ENCODE results near the gene MLLT6.
A peak's percentile ranks its signal among the peaks of the same experiment; 100 is the strongest.

Gene MLLT6

DNA sequence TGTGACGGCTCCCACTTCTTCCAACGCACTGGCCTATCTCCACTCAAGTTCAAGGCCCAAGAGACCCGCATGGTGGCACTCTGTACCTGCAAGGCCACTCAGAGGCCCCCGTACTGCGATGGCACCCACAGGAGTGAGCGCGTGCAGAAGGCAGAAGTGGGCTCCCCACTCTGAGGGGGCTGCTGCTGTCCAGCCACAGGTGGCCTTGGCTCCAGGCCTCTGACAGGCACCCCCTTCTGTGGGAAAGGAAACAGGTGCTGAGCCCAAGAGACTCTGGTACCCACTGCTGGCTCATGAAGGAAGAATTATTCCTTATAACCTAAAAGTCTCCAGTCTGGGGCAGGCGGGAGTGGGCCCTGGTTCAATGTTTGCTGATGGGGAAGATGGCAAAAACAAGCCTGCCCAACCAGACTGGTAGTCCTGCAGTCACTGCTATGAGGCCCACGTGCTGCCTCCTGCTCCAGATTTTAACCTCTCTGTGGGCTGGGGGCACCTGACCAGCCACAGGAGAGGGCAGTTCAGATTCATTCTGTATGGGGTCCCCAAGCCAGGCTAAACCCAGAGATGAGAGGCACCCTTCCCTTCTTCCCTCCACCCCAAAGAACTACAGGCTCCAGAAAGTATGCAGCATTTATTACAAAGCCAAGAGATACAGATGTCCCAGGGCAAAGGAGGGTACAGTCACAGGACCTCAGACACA, 28.4 kb downstream of the MLLT6 start:
- intact Hi-C loops (cut with DNase I; ENCODE audit: low total_unique reads): loop anchor here (10.0 kb wide), 1 partner anchor 379 kb away; the partner anchor contains the start of gene SOCS7
- H3K36me3 ChIP-seq: peaks cover 7 to 53% (median 42%) of the 10 kb centered on the region in 3 donors
- peaks cover 0 to 52% (median 43%) of the 10 kb centered on the region in 4 donors for H3K4me1 ChIP-seq
- no peaks in the 10 kb centered on the region for H3K9me3 ChIP-seq
- H3K27ac ChIP-seq: peak overlapping the region; percentile 86 to 94
- DNase-seq: no peak
- TF ChIP-seq, protein P1, sequence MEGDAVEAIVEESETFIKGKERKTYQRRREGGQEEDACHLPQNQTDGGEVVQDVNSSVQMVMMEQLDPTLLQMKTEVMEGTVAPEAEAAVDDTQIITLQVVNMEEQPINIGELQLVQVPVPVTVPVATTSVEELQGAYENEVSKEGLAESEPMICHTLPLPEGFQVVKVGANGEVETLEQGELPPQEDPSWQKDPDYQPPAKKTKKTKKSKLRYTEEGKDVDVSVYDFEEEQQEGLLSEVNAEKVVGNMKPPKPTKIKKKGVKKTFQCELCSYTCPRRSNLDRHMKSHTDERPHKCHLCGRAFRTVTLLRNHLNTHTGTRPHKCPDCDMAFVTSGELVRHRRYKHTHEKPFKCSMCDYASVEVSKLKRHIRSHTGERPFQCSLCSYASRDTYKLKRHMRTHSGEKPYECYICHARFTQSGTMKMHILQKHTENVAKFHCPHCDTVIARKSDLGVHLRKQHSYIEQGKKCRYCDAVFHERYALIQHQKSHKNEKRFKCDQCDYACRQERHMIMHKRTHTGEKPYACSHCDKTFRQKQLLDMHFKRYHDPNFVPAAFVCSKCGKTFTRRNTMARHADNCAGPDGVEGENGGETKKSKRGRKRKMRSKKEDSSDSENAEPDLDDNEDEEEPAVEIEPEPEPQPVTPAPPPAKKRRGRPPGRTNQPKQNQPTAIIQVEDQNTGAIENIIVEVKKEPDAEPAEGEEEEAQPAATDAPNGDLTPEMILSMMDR (IDR thresholded peaks at IDR 0.05): no peak
- no peaks in the 10 kb centered on the region for H3K27me3 ChIP-seq
- no peak overlapping the region for H3K4me3 ChIP-seq

DNA sequence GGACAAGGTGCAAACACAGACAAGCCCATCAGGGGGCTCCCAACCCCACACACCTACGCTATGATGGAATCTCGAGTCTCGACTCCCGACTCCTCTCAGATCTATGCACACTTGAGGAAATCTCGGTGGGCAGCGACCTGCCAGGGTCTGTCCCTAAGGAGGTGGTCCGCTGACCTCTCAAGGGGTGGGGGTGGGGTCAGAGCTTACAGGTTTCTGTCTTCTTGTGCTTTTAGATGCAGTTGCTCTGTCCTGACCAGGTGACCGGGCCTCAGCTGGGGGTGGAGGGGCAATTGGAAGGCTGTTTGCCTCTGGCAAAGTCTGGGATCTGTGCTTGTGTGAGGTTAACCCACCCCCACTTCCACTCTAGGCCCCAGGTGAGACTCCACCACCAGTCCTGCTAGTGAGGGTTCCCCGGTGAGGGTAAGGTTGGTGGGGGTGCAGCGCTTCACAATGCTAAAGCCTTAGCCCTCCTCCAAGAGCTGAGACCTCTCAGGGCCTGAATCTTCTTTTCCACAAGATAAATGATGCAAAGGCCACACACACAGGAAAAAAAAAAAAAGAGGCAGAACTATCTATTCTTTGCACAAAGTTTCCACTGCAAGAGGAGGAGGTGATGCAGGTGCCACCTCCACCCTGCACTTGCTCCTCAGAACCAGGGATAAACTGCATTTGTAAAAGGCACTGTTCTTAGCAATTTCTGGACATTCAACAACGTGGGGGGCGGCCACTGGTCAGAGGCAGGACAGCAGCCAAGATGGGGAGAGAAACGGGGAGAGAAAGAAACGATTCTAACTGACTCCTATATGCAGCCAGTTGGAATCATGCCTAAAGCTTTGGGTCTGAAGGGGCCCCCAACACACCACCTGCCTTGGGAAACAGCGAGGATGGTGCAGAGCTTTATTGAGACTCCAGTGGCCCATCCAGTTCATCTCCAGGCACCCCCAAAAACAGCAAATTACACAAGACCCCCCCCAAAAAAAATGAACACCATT, 29.2 kb downstream of the MLLT6 start:
- peak overlapping the region in 1 of 2 donors; percentile 28 for H3K27ac ChIP-seq
- TF ChIP-seq, protein P1 (IDR thresholded peaks at IDR 0.05): no peak
- DNase-seq: no peak
- no peak overlapping the region for H3K4me3 ChIP-seq
- H3K36me3 ChIP-seq: peaks cover 7 to 62% (median 50%) of the 10 kb centered on the region in 3 donors
- intact Hi-C loops (cut with DNase I; ENCODE audit: low total_unique reads): loop anchor here (2.0 to 10.0 kb wide), 2 partner anchors 55 to 379 kb away; partner anchors contain the start of gene SOCS7
- H3K4me1 ChIP-seq: peaks cover 0 to 47% (median 40%) of the 10 kb centered on the region in 4 donors
- H3K27me3 ChIP-seq: no peaks in the 10 kb centered on the region
- H3K9me3 ChIP-seq: no peaks in the 10 kb centered on the region

DNA sequence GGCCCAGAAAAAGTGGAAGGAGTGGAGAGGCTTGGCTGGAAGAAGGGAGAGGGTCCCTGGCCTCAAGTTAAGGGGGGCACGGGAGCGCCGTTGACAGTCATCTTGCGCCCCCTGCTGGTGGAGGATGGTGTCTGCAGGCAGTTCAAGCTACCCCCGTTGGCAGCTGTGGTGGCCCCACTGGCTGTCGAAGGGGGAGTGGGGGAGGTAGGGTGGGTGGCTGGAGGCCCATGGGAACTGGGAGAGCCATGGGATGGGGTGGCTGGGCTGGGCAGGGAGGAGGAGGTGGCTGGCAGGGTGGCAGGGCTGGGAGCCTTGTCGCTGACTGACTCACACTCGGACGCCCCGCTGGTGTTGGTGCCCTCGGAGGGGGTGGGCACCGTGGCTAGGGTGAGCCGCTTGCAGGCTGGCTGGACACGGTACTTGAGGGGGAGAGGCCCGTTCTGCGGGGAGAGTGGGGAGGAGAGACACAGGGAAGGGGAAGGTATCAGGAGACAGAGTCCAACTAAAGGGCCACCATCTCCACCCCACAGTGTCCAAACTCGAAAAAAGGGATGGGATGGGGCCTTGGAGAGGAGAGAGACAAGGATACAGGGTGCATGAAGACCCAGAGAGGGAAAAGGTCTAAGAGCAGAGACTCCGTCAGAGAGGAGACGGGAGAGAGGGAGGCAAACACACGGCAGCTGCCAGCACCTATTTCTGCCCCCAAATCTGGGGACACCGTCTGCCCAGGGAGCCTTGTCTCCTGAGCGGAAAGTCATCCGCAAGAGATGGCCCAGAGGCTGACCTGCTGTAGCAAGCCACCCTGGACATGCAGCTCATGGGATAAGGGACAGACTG, 30.3 kb downstream of the MLLT6 start:
- Histone ChIP-seq H3K36me3 (peaks cover 7 to 72% (median 59%) of the 10 kb centered on the region in 3 donors), H3K27me3 (no peaks in the 10 kb centered on the region), H3K27ac (peak overlapping the region; percentile 28 to 53), H3K4me3 (no peak overlapping the region), H3K9me3 (no peaks in the 10 kb centered on the region), H3K4me1 (peaks cover 0 to 41% (median 35%) of the 10 kb centered on the region in 4 donors)
- TF ChIP-seq, protein P1 (IDR thresholded peaks at IDR 0.05): peak; percentile 89 to 90
- peak in 1 of 2 donors; percentile 78 for DNase-seq
- intact Hi-C loops (cut with DNase I; ENCODE audit: low total_unique reads): loop anchor here (2.0 to 10.0 kb wide), 2 partner anchors 57 to 381 kb away; partner anchors contain the start of gene SOCS7

DNA sequence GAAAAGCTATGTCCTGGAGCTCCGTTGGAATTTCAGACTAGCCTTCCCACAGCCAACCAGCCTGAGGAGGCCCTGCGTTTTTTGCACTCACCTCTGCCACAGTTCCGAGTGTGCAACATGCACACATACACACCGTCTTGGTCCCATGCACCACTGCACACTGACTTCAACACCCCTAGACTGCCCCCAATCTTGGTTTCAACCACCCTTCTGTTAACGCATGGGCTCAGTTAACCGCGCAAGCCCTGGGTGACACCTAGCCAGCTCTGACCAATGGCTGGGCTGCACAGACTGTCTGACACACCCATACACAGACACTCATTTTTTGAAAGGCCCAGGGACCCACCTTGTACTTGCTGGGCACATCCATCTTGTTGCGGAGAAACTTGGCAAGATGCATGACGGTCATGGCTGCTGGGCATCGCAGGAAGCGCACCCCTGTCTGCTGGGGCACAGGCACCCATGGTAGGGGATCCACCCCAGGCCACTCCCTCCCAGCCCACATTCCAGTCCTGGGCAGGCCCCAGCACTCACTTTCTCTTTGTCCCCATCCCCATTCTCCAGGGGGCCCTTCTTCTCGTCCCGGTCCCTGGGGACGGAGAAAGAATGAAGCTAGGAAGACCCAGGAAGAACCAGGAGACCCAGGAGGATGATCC, 33.1 kb downstream of the MLLT6 start:
- DNase-seq: no peak
- Histone ChIP-seq H3K27ac (no peak overlapping the region), H3K4me1 (peaks cover 0 to 33% (median 17%) of the 10 kb centered on the region in 4 donors), H3K36me3 (peaks cover 6 to 64% (median 57%) of the 10 kb centered on the region in 3 donors), H3K4me3 (no peak overlapping the region), H3K9me3 (no peaks in the 10 kb centered on the region), H3K27me3 (no peaks in the 10 kb centered on the region)
- intact Hi-C loops (cut with DNase I; ENCODE audit: low total_unique reads): loop anchor here (10.0 kb wide), 1 partner anchor 383 kb away; the partner anchor contains the start of gene SOCS7
- TF ChIP-seq, protein P1 (IDR thresholded peaks at IDR 0.05): no peak

Data from tibial artery (tissue), 4 donors.